Activated T-cell treated with anti-CD3 and anti-CD28 coated beads, Interleukin-2, amount 50 U/mL, for 1 hour (primary cell): Measurements from ENCODE around the gene HOXC10.

ENCODE experiments used
- DNase-seq: peaks from one replicate; pipeline ENCODE4 v3.0.0-alpha.2; 2020

HOXC10 gene

DNA sequence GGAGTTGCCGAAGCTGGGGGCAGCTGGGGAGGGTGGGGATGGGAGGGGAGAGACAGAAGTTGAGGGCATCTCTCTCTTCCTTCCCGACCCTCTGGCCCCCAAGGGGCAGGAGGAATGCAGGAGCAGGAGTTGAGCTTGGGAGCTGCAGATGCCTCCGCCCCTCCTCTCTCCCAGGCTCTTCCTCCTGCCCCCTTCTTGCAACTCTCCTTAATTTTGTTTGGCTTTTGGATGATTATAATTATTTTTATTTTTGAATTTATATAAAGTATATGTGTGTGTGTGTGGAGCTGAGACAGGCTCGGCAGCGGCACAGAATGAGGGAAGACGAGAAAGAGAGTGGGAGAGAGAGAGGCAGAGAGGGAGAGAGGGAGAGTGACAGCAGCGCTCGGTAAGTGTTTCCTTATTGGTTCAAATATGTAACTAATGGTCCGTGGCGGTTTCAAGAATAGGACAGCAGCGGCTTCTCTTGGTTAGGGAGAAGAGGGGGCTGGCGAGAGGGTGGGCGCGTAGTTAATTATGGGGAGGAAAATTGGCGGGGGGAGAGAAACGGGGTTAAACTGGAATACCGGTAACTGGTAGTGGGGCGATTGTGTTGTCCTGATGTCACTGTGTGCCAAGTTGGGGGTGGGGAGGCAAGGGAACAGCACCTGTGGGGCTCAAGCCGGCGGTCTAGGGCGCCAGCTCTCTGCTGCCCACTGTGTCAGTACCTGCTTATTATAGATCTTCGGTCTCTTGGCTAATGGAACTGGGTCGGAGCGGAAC is 32.3 kb downstream of the HOXC10 start:
- no peak for DNase-seq

DNA sequence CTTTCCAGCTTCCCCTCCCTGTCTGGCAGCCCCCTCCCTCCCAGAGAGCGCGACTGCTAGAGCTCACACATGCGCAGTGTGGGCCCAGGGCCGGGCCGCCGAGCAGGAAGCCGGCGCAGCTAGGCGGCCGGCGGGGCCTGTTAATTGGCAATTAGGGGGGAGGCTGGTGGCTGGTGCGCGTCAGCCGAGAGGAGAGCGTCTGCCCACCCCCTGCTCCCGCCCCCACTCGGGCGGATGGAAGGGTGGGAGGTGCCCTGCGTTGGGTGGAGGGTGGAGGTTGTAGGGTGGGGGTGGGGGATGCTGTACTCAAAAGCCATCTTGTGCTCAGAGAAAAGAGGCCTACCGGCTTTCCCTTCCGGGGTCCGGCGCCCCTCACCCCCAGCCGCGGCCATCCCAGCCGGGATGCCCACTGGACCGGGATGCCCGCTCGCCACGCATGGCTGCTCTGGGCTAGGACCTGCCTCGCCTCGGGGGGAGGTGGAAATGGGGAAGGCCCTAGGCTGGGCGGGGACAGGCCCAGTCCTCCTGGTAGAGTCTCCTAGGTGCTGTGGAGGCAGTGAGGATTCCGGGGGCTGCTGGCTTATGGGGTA is 33.0 kb downstream of the HOXC10 start:
- peak; percentile 69 for DNase-seq

- DNase-seq, result no peak
Measured at GRCh38 chr12:54018468-54018984, 33.6 kb downstream of the HOXC10 start.

GRCh38 chr12:54019091-54019811 is 34.3 kb downstream of the HOXC10 start:
- DNase-seq, result no peak

DNA sequence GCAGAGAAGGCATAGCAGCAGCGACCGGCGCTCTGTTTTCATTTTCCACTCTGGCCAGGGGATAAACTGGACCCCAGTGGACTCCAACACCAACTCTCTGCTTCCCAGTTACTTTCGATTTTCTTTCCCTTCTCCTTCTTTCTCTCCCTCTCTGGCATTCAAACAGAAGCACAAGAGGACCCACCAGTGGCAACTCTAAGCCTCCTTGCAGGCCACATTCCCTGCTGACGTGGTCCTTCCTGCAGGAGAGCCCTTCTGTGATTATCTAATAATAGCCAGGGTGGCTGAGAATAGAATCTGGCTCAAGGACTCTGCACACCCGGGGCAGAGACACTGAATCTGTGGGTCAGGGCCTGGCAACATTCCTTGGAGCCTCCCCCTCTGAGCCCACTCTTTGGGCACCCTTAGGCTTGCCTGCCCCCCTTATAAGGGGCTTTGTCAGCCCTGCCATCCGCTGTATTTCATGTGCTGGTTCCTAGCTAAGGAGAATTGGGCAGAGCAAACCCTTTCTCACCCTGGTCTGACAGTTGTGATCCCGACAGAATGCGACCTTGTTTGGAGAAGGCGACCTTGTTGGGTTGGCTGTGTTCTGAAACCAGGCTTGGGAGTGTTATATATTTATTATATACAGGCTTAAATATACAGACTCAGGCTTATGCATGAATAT is 35.1 kb downstream of the HOXC10 start:
- no peak for DNase-seq

DNA sequence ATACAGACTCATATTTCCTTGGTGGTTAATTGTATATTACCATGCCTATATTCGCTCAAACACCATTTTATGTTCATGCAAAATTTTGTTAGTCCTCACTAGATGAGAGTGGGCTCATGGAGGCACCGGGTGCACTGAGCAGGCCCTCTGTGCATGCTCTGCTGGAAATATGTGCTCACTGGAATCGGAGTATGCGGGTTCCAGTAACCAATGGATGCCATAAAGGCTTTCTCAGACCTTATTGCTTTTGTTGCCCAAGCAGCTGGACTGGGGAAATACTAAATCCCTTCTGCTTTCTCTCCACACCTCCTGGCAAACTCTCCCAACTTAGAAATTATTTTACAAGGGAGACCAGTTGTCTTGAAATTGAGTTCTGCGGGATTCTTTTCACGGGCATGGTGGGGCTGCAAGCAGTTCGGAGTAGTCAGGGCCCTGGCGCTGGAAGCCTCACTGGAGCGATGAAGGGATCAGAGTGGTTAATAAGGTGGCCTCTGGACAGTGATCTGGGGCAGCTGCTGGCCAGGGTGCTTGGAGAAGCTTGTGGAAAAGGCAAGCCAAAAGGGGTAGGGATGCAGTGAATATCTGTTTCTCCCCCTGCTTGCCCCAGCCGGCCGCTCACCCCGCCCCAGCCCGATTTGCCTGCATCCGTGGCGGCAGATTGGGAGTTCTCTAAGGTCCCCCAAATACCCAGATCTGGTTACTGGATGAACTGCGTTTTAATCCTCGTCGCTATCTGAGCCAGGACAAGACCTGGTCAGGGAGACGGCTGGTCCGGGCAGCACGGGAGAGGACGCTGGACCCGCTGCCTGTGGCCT is 35.9 kb downstream of the HOXC10 start:
- no peak for DNase-seq

DNA sequence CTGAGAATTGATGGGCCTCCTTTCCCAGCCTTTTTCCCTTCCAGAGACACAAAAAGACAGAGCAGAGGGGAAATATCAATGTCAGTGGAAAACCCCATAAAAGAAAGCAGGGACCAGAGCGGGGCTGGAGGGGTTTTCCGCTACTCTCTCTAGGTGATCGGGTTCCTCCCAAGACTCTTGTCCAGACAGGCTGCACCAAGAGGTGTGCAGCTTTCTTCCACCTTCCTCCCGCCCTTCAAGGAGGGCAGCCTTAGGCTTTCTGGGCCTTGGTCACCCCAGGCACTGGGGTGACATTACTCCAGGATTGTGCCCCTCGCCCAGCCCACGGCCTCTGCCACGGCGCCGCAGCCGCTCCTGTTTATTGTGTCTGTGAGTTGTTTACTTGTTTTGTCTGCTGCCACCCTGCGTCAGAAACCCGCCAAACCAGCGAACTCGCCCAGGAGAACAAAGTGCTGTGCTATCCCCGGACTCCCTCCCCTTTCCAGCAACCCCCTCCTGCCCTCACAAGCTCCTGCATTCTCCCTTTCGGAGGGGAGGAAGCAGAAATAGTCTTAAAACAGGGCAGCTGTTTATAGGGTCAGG is 36.6 kb downstream of the HOXC10 start:
- DNase-seq, result no peak

DNA sequence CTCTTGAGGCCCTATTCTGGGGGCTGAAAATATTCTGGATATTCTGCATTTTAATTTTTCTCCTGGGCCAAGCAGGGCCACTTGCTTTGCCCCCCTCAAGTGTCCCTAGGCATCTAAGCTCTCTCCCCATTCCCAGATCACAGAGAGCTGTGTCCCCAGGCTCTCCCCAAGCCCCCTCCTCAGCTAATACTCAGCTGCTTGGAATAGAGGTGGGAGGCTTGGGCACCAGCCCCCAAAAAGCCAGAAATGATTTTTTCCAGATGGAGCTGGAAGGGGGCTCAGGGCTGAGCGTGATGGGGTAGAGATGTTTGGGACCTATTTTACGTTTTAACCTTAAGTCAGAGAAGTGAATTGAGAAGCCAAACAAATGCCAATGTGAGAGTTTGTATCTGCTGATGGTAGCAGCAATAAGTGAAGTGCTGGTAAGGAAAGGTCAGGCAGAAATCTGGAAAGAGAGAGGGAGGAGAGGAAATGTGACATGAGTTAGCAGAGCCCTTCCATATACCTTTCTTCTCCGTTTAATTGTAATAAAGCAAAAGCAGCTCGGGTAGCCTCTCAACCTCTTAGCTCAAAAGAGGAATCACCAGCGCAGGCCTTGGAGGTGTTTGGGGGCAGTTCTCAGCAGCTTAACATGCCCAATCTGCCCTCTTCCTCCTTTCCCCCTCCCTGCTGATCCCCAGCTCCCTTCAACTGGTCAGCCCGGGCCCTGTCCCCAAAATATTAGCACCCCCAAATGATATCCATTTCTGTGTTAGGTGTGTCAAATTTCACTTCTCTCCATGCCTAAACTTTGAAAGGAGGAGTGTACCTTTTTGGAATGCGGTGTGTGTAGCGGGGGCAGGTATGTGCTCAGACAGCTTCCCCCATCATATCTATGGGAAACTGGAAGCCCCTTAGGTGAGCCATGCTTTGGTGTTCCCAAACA is 38.3 kb downstream of the HOXC10 start:
- DNase-seq, result no peak

- DNase-seq, result no peak
Measured at GRCh38 chr12:54024127-54024526, 39.2 kb downstream of the HOXC10 start.

DNA sequence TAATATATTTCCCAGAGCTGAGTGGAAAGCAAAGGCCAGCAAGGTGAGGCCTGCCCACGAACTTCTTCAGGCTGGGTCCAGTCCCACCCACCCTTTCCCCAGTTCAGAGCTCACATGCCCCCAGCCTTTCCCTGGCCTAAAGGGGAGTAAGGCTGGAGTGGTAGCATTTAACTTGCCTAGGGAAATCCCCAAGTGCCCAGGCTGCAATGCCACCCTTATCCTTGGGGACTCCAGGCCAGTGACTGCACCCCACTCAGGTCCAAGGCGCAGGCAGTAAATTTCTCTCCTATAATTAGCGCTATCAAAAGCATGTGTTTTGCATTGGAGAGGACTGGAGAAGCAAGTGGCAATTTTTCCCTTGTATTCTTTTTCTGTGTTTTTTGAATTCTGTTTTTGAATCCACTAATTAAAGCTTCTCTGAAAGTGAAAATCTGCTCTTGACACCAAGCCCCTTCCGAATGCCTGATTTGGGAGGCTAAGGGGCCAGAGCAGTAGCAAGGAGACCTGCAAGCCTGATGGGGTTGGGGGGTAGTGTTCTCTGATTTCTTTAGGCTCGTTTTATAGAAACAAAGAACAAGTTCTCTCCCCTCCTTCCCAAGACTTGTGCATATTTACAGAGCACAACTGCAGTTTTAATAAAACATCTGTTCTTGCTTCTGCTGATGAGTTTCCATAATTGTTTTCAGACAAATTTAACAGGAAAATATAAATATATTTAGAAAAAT is 39.8 kb downstream of the HOXC10 start:
- DNase-seq, result no peak

GRCh38 chr12:54025499-54026405 is 40.8 kb downstream of the HOXC10 start:
- no peak for DNase-seq

GRCh38 chr12:54026640-54027441 is 41.9 kb downstream of the HOXC10 start:
- no peak for DNase-seq

- no peak for DNase-seq
Measured at GRCh38 chr12:54027442-54027786, 42.5 kb downstream of the HOXC10 start.

DNA sequence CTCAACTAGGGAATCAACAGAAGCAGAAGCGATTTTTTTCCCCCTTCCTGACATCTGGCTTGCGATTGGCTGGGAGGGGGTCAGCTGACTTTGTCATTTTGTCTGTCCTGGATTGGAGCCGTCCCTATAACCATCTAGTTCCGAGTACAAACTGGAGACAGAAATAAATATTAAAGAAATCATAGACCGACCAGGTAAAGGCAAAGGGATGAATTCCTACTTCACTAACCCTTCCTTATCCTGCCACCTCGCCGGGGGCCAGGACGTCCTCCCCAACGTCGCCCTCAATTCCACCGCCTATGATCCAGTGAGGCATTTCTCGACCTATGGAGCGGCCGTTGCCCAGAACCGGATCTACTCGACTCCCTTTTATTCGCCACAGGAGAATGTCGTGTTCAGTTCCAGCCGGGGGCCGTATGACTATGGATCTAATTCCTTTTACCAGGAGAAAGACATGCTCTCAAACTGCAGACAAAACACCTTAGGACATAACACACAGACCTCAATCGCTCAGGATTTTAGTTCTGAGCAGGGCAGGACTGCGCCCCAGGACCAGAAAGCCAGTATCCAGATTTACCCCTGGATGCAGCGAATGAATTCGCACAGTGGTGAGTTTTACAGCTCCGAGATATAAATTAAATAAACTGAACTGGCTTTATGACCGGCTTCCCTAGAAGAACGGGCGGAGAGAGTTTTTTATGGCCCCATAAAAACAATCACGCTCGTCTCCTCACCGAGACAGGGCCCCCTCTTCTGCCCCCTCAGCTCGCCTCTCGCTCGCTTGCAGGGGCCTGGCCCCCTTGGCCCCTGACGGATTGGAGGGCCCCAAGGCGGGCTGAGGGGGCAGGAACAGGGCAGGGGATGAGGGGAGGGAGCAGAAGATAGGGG is 43.6 kb downstream of the HOXC10 start, which contains the start of gene HOXC6:
Gene HOXC6 (plus strand): TSS at position 127 of the 888 bp plus-strand sequence. CDS start 82 bp downstream, at position 209.
- no peak for DNase-seq

GRCh38 chr12:54029529-54030441 is 44.8 kb downstream of the HOXC10 start:
- DNase-seq, result no peak

DNA sequence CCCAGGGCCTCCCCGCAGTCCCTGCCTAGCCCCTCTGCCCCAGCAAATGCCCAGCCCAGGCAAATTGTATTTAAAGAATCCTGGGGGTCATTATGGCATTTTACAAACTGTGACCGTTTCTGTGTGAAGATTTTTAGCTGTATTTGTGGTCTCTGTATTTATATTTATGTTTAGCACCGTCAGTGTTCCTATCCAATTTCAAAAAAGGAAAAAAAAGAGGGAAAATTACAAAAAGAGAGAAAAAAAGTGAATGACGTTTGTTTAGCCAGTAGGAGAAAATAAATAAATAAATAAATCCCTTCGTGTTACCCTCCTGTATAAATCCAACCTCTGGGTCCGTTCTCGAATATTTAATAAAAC is 45.5 kb downstream of the HOXC10 start:
- DNase-seq, result no peak
